ELF-1 (cell line): ENCODE data around the gene SOCS1.
A peak's percentile ranks its signal among the peaks of the same experiment; 100 is the strongest.

Source experiments
- DNase-seq: peaks from one replicate; pipeline ENCODE4 v3.0.0-alpha.2; 2016; ENCODE audit warnings: low read depth, low spot score

Gene SOCS1

GRCh38 chr16:11245222-11245737 lies 10.7 kb downstream of the SOCS1 start:
- DNase-seq, result no peak

GRCh38 chr16:11242658-11243057 lies 13.3 kb downstream of the SOCS1 start:
- no peak for DNase-seq

DNA sequence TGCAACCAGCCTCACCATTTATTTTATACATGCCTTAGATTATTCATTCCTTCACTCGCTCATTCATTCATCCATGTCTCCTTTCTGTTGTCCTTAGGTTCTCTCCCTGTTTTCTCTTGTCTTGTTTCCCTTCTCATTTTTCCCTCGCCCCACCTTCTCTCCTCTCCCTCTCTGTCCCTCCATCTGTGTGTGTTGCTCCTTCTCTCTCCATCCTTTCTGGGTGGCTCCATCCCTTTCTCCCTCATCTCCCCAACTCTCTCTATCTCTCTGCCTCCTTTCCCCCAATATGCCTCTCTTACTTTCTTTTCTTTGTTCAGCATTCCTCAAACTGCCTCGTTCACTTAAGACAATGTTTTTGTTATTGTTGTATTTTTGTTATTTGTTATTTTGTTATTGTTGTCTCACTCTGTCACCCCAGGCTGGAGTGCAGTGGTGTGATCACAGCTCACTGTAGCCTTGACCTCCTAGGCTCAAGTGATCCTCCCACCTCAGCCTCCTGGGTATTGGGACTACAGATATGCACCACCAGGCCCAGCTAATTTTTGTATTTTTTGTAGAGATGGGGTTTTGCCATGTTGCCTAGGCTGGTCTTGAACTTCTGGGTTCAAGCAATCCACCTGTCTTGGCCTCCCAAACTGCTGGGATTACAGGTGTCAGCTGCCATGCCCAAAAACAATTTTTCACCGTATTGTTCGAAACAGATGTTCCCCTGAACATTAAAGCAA lies 14.4 kb downstream of the SOCS1 start:
- no peak for DNase-seq

DNA sequence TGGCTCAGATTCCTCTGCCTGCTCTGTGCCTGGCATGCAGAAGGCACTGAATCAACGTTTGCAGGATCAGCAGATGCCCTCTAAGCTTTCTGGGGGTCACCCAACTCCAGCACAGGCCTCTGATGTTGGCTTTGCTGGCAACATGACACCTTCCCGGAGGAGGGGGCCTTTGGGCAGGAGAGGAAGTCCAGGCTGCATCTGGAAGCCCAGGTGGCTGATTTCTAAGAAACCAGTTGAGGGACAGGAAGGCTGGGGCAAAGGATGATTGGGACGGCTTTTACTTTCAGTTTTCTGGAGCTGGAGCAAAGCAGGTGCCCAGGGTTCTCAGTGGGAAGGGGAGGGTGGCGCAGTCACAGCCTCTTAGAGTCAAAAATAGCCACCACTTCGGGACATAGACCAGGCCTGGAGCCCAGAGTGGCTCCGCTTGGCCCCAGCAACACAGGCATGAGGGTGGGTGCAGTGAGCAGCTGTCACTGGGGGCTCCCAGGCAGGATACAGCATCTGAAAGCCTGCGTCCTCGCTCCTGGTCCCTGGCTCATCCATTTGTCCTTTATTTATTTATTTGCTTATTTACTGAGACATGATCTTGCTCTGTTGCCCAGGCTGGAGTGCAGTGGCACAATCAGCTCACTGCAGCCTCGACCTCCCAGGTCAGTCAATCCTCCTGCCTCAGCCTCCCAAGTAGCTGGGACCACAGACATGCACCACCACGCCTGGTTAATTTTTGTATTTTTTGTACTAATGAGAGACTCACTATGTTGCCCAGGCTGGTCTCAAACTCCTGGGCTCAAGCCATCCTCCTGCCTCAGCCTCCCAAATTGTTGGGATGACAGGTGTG lies 15.1 kb downstream of the SOCS1 start:
- no peak for DNase-seq

GRCh38 chr16:11239644-11240632 lies 16.1 kb downstream of the SOCS1 start:
- no peak for DNase-seq

GRCh38 chr16:11238272-11239202 lies 17.5 kb downstream of the SOCS1 start:
- DNase-seq, result peak; percentile 74

GRCh38 chr16:11236461-11237254 lies 19.3 kb downstream of the SOCS1 start:
- DNase-seq, result no peak

DNA sequence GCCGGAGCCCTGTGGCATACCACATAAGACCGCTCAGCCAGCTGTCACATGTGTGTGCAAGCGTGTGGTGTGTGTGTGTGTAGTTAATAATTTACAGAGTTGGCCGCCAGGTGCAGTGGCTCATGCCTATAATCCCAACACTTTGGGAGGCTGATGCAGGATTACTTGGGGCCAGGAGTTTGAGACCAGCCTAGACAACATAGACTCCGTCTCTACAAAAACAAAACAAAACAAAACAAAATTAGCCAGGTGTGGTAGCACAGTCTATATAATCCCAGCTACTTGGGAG lies 20.4 kb downstream of the SOCS1 start:
- DNase-seq, result no peak

DNA sequence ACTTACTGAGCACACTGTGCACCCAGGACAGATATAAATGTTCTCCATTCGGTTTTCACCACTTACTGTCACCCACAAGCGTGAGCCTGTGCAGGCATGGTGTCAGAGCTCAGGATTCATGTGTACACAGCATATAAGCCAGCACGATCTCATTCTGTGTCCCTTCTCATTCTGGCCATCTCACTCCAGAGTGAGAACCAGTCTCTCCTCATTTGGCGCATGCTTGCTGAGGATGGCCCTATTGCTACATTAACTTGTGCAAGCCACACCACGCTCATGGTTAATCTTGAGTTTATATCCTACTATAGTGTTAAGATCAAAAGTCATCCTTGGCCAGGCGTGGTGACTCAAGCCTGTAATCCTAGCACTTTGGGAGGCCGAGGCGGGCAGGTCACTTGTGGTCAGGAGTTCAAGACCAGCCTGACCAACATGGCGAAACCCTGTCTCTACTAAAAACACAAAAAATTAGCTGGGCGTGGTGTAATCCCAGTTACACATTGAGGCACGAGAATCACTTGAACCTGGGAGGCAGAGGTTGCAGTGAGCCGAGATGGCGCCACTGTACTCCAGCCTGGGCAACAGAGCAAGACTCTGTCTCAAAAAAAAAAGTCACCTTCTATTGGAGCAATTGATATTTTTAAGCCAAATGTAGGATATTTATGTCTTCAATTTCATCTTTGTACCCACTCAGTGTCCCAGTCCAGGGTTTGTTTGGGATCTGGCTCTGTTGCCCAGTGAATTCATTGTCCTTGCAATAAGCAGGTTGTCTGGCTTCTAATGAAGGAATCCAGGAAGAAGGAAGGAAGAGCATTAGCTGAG lies 20.9 kb downstream of the SOCS1 start:
- DNase-seq, result no peak

DNA sequence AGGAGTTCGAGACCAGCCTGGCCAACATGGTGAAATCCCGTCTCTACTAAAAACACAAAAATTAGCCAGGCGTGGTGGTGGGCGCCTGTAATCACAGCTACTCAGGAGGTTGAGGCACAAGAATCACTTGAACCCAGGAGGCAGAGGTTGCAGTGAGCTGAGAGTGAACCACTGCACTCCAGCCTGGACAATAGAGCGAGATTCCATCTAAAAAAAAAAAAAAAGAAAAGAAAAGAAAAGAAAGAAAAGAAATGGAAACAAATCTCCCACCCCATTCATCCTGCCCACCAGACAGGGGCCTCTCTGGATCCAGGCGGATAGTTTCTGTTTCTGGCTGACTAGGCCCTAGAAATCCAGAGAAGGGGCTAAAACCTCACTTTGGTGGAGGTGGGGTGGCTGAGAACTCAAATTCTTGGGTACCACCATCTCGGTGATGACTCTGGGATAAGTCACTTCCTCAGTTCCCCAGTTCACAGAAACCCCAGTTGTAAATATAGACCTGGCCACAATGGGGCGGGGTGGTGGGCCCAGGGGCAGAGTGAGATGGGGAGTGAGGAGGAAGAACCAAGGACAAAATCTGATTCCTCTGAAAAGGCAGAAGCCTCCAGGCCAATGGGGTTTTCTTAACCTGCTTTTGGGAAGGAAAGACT lies 22.2 kb downstream of the SOCS1 start:
- DNase-seq, result no peak

- DNase-seq, result peak; percentile 68
Measured at GRCh38 chr16:11232852-11233726, 22.9 kb downstream of the SOCS1 start.

DNA sequence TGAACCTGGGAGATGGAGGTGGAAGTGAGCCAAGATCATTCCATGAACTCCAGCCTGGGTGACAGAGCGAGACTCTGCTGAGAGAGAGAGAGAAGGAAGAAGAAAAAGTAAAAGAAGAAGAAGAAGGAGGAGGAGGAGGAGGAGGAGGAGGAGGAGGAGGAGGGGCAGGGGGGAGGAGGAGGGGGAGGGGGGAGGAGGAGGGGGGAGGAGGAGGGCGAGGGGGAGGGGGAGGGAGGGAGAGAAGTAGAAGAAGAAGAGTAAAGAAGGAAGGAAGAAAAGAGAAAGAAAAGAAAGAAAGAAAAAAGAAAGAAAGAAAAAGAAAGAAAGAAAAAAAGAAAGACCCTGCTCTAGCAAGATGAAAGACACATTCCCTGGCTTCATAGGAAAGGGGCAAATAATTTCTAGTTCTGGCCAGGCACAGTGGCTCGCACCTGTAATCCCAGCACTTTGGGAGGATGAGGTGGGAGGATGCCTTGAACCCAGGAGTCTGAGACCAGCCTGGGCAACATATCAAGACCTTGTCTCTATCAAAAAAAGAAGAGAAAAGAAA lies 23.6 kb downstream of the SOCS1 start:
- DNase-seq, result no peak

DNA sequence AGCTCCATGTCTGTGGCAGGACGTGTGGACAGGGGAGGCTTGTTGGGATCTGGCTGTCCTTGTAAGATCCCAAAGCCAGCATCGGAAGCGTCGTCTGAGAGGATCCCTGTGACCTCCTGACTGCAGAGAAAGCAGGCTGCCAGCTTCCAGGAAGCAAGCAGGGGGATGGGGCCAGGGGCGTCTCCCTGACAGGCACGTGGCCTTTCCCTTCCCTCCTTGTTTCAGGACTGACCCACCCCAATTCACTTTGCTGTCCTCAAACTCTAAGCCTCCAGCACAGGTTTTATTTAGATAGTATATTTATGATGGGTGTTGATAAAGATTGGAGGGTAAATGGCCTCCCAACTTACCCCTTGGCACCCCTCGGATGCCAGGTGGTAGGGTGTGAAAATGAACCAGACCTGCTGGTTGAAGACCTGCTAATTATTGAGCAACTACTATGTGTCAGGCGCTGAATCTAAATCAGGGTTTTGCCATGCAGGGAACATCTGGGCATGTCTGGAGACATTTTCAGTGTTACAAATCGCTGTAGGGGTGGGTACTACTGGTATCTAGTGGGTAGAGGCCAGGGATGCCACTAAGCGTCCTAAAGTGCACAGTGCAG lies 24.5 kb downstream of the SOCS1 start:
- no peak for DNase-seq

DNA sequence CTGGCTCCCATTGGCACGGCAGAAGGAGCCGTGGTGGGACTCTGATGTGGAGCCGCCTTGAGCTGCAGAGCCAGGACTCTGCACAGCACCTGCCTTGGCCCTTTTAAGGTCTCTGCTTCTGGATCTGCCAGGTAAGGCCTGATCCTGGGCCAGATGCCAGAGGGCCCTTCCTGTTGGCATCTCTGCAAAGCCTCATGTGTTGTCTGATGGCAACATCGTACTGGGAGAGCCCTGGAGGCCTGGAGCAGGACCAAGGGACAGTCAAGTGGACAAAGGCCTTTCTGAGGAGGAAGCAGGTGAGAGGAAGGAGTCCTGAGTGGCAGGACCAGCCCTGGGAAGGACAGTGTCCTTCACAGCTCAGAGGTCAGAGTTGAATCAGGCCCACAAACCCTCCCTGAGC lies 26.1 kb downstream of the SOCS1 start:
- no peak for DNase-seq

DNA sequence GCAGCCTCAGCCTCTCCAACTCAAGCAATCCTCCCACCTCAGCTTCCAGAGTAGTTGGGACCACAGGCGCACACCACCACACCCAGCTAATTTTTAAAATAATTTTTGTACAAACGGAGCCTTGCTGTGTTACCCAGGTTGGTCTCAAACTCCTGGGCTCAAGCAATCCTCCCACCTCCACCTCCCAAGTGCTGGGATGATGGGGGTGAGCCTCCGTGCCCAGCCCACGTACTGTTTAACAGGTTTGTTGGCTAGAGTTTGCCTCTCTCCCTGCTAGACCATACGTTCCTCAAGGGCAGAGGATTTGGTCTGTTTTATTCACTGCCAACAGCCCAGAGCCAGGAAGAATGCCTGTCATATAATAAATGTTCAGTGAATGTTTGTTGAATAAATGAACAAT lies 26.6 kb downstream of the SOCS1 start:
- no peak for DNase-seq

DNA sequence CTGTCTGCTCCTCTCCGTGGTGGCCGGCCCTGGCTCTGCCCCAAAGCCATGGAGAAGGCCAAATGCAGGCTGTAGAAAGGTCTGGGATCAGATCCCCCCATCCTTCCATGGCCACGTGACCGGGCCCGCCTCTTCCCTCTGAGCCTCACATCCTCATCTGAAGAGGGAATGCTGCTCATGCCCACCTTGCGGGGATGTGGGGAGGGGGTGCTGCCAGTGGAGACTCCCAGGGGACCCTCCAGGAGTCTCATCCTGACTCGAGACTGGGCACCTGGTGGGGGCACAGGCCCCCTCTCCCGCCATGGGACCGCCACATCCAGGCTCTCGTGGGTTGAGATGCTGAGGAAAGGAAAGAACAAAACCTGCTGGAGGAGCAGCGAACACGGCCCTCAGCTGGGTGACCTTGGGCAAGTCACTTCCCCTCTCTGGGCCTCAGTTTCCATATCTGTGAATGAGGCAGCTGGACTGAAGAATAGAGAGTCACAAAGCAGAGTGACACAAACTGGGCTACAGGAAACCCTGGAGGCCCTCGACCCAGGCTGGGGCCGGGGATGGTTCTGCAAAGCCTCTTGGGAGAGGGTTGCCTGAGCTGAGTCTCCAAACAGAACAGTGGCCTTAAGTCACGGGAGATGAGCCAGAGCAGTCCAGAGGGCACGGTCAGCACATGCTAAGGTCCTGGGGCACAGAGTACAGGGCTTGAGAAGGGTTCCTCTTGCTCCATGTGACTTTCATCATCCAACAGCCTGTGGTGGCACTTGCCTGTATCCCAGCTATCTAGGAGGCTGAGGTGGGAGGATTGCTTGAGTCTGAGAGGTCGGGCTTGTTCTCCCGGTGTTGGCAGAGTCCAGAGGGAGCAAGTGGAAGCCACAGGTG lies 30.1 kb downstream of the SOCS1 start:
- no peak for DNase-seq
